Measurements from ENCODE around the gene FOXP1. TPM values are rescaled to one million over a fixed set of nuclear protein-coding genes. Genes with fewer than 3 reads are reported as not detected.

Gene FOXP1
- total RNA-seq, 1 experiment from 2014 or later: 35.9 TPM

- DNase-seq (ENCODE audit: low read depth): no peak
These were observed 572.6 kb downstream of the FOXP1 start for GRCh38 chr3:71010726-71011455.

- DNase-seq (ENCODE audit: low read depth): no peak
These were observed 575.1 kb downstream of the FOXP1 start for GRCh38 chr3:71008350-71008935.

GRCh38 chr3:71006810-71007785 is 576.4 kb downstream of the FOXP1 start:
- peak; percentile 26 for DNase-seq (ENCODE audit: low read depth)

- no peak for DNase-seq (ENCODE audit: low read depth)
These were observed 577.7 kb downstream of the FOXP1 start for GRCh38 chr3:71005702-71006321.

- no peak for DNase-seq (ENCODE audit: low read depth)
These were observed 580.0 kb downstream of the FOXP1 start for GRCh38 chr3:71003511-71003910.

GRCh38 chr3:71002298-71002697 is 581.2 kb downstream of the FOXP1 start:
- no peak for DNase-seq (ENCODE audit: low read depth)

- DNase-seq (ENCODE audit: low read depth): no peak
These were observed 582.2 kb downstream of the FOXP1 start for GRCh38 chr3:71001303-71001830.

- DNase-seq (ENCODE audit: low read depth): no peak
These were observed 583.0 kb downstream of the FOXP1 start for GRCh38 chr3:71000483-71000882.

- DNase-seq (ENCODE audit: low read depth): peak; percentile 77
These were observed 583.8 kb downstream of the FOXP1 start for GRCh38 chr3:70999730-71000129.

GRCh38 chr3:70996082-70996481 is 587.4 kb downstream of the FOXP1 start:
- DNase-seq (ENCODE audit: low read depth): no peak

GRCh38 chr3:70994644-70995043 is 588.9 kb downstream of the FOXP1 start:
- no peak for DNase-seq (ENCODE audit: low read depth)

- DNase-seq (ENCODE audit: low read depth): no peak
These were observed 590.8 kb downstream of the FOXP1 start for GRCh38 chr3:70992562-70993204.

- DNase-seq (ENCODE audit: low read depth): no peak
These were observed 591.4 kb downstream of the FOXP1 start for GRCh38 chr3:70992131-70992530.

- peak; percentile 28 for DNase-seq (ENCODE audit: low read depth)
These were observed 592.8 kb downstream of the FOXP1 start for GRCh38 chr3:70990723-70991122.

GRCh38 chr3:70990185-70990584 is 593.3 kb downstream of the FOXP1 start:
- no peak for DNase-seq (ENCODE audit: low read depth)

- peak; percentile 70 for DNase-seq (ENCODE audit: low read depth)
These were observed 594.4 kb downstream of the FOXP1 start for GRCh38 chr3:70989174-70989573.

- no peak for DNase-seq (ENCODE audit: low read depth)
These were observed 595.4 kb downstream of the FOXP1 start for GRCh38 chr3:70988111-70988510.

GRCh38 chr3:70985572-70985971 is 598.0 kb downstream of the FOXP1 start:
- DNase-seq (ENCODE audit: low read depth): no peak

GRCh38 chr3:70984776-70985482 is 598.6 kb downstream of the FOXP1 start:
- DNase-seq (ENCODE audit: low read depth): no peak

- peak; percentile 85 for DNase-seq (ENCODE audit: low read depth)
These were observed 600.8 kb downstream of the FOXP1 start for GRCh38 chr3:70982700-70983140.
